ENCODE measurements around the gene LACTBL1. TPM values are rescaled to one million over a fixed set of nuclear protein-coding genes. Genes with fewer than 3 reads are reported as not detected.

Gene LACTBL1
- total RNA-seq, 2 experiments from 2014 or later, result not detected

GRCh38 chr1:22910986-22911651 lies 61.5 kb downstream of the LACTBL1 start:
- ATAC-seq (ENCODE audit: poor library complexity) (no peak), DNase-seq (no peak)
- Mint-ChIP-seq H3K9me3 (no peaks in the 10 kb centered on the region), H3K4me3 (no peak overlapping the region), H3K27me3 (peaks cover 10% of the 10 kb centered on the region), H3K36me3 (ENCODE audit: low read depth) (no peaks in the 10 kb centered on the region), H3K27ac (no peak overlapping the region), H3K4me1 (ENCODE audit: low read depth) (no peaks in the 10 kb centered on the region)
- ChIA-PET POLR2A (no interaction called here), CTCF (no interaction called here)
- no peaks in the 10 kb centered on the region for H3K36me3 ChIP-seq (ENCODE audit: insufficient read depth, low read length)
- no peaks in the 10 kb centered on the region for H3K4me1 ChIP-seq (ENCODE audit: insufficient read depth, low read length)
- no peak overlapping the region for H3K27ac ChIP-seq (ENCODE audit: low read depth in 1 of 2, low read length in 2 of 2)
- no peaks in the 10 kb centered on the region for H3K9me3 ChIP-seq (ENCODE audit: control insufficient read depth in 1 of 2, insufficient read depth in 1 of 2, low read length in 2 of 2)
- peaks cover 0 to 2% of the 10 kb centered on the region in 2 experiments for H3K27me3 ChIP-seq (ENCODE audit: control insufficient read depth in 1 of 2, insufficient read depth in 2 of 2, low read length in 2 of 2)
- TF ChIP-seq CTCF (IDR thresholded peaks at IDR 0.05), result no peak
- intact Hi-C loops (cut with DNase I, micrococcal nuclease), result no loop called here
- no peak overlapping the region for H3K4me3 ChIP-seq (ENCODE audit: low read length)

- POLR2A ChIA-PET, result no interaction called here
- intact Hi-C loops (cut with DNase I, micrococcal nuclease), result no loop called here
- Mint-ChIP-seq H3K27me3 (peaks cover 9% of the 10 kb centered on the region), H3K9me3 (no peaks in the 10 kb centered on the region), H3K27ac (no peak overlapping the region), H3K4me1 (ENCODE audit: low read depth) (no peaks in the 10 kb centered on the region), H3K36me3 (ENCODE audit: low read depth) (no peaks in the 10 kb centered on the region), H3K4me3 (no peak overlapping the region)
- Histone ChIP-seq H3K27ac (ENCODE audit: low read depth in 1 of 2, low read length in 2 of 2) (no peak overlapping the region), H3K9me3 (ENCODE audit: control insufficient read depth in 1 of 2, insufficient read depth in 1 of 2, low read length in 2 of 2) (no peaks in the 10 kb centered on the region), H3K36me3 (ENCODE audit: insufficient read depth, low read length) (no peaks in the 10 kb centered on the region), H3K27me3 (ENCODE audit: control insufficient read depth in 1 of 2, insufficient read depth in 2 of 2, low read length in 2 of 2) (peaks cover 0 to 2% of the 10 kb centered on the region in 2 experiments), H3K4me1 (ENCODE audit: insufficient read depth, low read length) (no peaks in the 10 kb centered on the region), H3K4me3 (ENCODE audit: low read length) (no peak overlapping the region)
- CTCF ChIA-PET, result no interaction called here
- ATAC-seq (ENCODE audit: poor library complexity), result no peak
- TF ChIP-seq CTCF (IDR thresholded peaks at IDR 0.05), result no peak
- DNase-seq, result no peak
Measured at GRCh38 chr1:22910286-22910685, 62.4 kb downstream of the LACTBL1 start.

- CTCF ChIA-PET, result no interaction called here
- Histone ChIP-seq H3K27ac (ENCODE audit: low read depth in 1 of 2, low read length in 2 of 2) (no peak overlapping the region), H3K4me3 (ENCODE audit: low read length) (no peak overlapping the region), H3K4me1 (ENCODE audit: insufficient read depth, low read length) (no peaks in the 10 kb centered on the region), H3K9me3 (ENCODE audit: control insufficient read depth in 1 of 2, insufficient read depth in 1 of 2, low read length in 2 of 2) (no peaks in the 10 kb centered on the region), H3K27me3 (ENCODE audit: control insufficient read depth in 1 of 2, insufficient read depth in 2 of 2, low read length in 2 of 2) (peaks cover 0 to 2% of the 10 kb centered on the region in 2 experiments), H3K36me3 (ENCODE audit: insufficient read depth, low read length) (no peaks in the 10 kb centered on the region)
- intact Hi-C loops (cut with DNase I, micrococcal nuclease), result no loop called here
- Mint-ChIP-seq H3K27me3 (peaks cover 4% of the 10 kb centered on the region), H3K9me3 (no peaks in the 10 kb centered on the region), H3K4me3 (no peak overlapping the region), H3K27ac (no peak overlapping the region), H3K36me3 (ENCODE audit: low read depth) (no peaks in the 10 kb centered on the region), H3K4me1 (ENCODE audit: low read depth) (no peaks in the 10 kb centered on the region)
- TF ChIP-seq CTCF (IDR thresholded peaks at IDR 0.05), result no peak
- POLR2A ChIA-PET, result no interaction called here
- ATAC-seq (ENCODE audit: poor library complexity) (no peak), DNase-seq (no peak)
Measured at GRCh38 chr1:22908880-22909426, 63.7 kb downstream of the LACTBL1 start.

Measured in CD4-positive, alpha-beta T cell (primary cell).